ENCODE results near the gene TMEM72. TPM values are rescaled to one million over a fixed set of nuclear protein-coding genes. Genes with fewer than 3 reads are reported as not detected.

TMEM72 gene
- total and polyA plus RNA-seq, 4 donors: 0.02 to 0.33 TPM; not detected in 2

GRCh38 chr10:44913350-44914081 lies 2.4 kb downstream of the TMEM72 start:
- WGBS: 73% methylated on average over 12 of the region's 12 CpGs
- Histone ChIP-seq H3K27ac (ENCODE audit: low read depth in 1 of 2, low read length in 2 of 2) (no peak overlapping the region), H3K27me3 (ENCODE audit: control insufficient read depth in 4 of 4, insufficient read depth in 4 of 4, low read length in 3 of 4) (no peaks in the 10 kb centered on the region), H3K36me3 (ENCODE audit: control insufficient read depth in 4 of 4, insufficient read depth in 3 of 4, low read depth in 1 of 4, low read length in 3 of 4) (no peaks in the 10 kb centered on the region), H3K4me3 (ENCODE audit: low read depth in 1 of 3, low read length in 3 of 3) (no peak overlapping the region), H3K9me3 (ENCODE audit: control insufficient read depth in 4 of 4, low read length in 3 of 4) (no peaks in the 10 kb centered on the region), H3K4me1 (ENCODE audit: control insufficient read depth in 4 of 4, insufficient read depth in 4 of 4, low read length in 3 of 4) (peaks cover 3 to 12% (median 8%) of the 10 kb centered on the region in 4 donors), H3K9ac (ENCODE audit: low read depth in 1 of 2, low read length in 2 of 2) (no peak overlapping the region)
- TF ChIP-seq TAF1 (conservative IDR thresholded peaks at IDR 0.05): no peak
- TF ChIP-seq MAX (IDR thresholded peaks at IDR 0.05): no peak
- no peak for TF ChIP-seq ATF3 (IDR thresholded peaks at IDR 0.05)
- TF ChIP-seq ZBTB33 (IDR thresholded peaks at IDR 0.05): no peak
- TF ChIP-seq HNF4G (IDR thresholded peaks at IDR 0.05): no peak
- no peak for TF ChIP-seq CTCF (IDR thresholded peaks at IDR 0.05; ENCODE audit: low read depth, low read length, missing input control)
- no peak for TF ChIP-seq NR2F2 (IDR thresholded peaks at IDR 0.05)
- TF ChIP-seq YY1 (IDR thresholded peaks at IDR 0.05): no peak
- TF ChIP-seq RXRA (IDR thresholded peaks at IDR 0.05): no peak
- no peak for TF ChIP-seq GABPA (IDR thresholded peaks at IDR 0.05 in 1 of 2, conservative IDR thresholded peaks at IDR 0.05 in 1 of 2)
- DNase-seq (ENCODE audit: low spot score): no peak

GRCh38 chr10:44914891-44915290 lies 3.8 kb downstream of the TMEM72 start:
- Histone ChIP-seq H3K27ac (ENCODE audit: low read depth in 1 of 2, low read length in 2 of 2) (no peak overlapping the region), H3K4me1 (ENCODE audit: control insufficient read depth in 4 of 4, insufficient read depth in 4 of 4, low read length in 3 of 4) (peaks cover 3 to 12% (median 8%) of the 10 kb centered on the region in 4 donors), H3K4me3 (ENCODE audit: low read depth in 1 of 3, low read length in 3 of 3) (no peak overlapping the region), H3K9ac (ENCODE audit: low read depth in 1 of 2, low read length in 2 of 2) (no peak overlapping the region), H3K9me3 (ENCODE audit: control insufficient read depth in 4 of 4, low read length in 3 of 4) (no peaks in the 10 kb centered on the region), H3K27me3 (ENCODE audit: control insufficient read depth in 4 of 4, insufficient read depth in 4 of 4, low read length in 3 of 4) (no peaks in the 10 kb centered on the region), H3K36me3 (ENCODE audit: control insufficient read depth in 4 of 4, insufficient read depth in 3 of 4, low read depth in 1 of 4, low read length in 3 of 4) (no peaks in the 10 kb centered on the region)
- WGBS: 88% methylated on average over 2 of the region's 2 CpGs
- DNase-seq (ENCODE audit: low spot score): no peak
- no peak for TF ChIP-seq FOXA2 (IDR thresholded peaks at IDR 0.05)
- no peak for TF ChIP-seq YY1 (IDR thresholded peaks at IDR 0.05)
- TF ChIP-seq GABPA (IDR thresholded peaks at IDR 0.05 in 1 of 2, conservative IDR thresholded peaks at IDR 0.05 in 1 of 2): no peak
- TF ChIP-seq HNF4A (conservative IDR thresholded peaks at IDR 0.05): no peak
- no peak for TF ChIP-seq EGR1 (IDR thresholded peaks at IDR 0.05; ENCODE audit: low read depth in 2 of 2)
- TF ChIP-seq SP1 (IDR thresholded peaks at IDR 0.05): no peak
- TF ChIP-seq MAX (IDR thresholded peaks at IDR 0.05): no peak
- TF ChIP-seq CTCF (IDR thresholded peaks at IDR 0.05; ENCODE audit: low read depth, low read length, missing input control): no peak
- no peak for TF ChIP-seq JUND (IDR thresholded peaks at IDR 0.05)
- TF ChIP-seq FOXA1 (IDR thresholded peaks at IDR 0.05): no peak
- TF ChIP-seq ATF3 (IDR thresholded peaks at IDR 0.05): no peak
- TF ChIP-seq TAF1 (conservative IDR thresholded peaks at IDR 0.05): no peak
- TF ChIP-seq REST (IDR thresholded peaks at IDR 0.05): no peak
- TF ChIP-seq HNF4G (IDR thresholded peaks at IDR 0.05): no peak
- TF ChIP-seq ZBTB33 (IDR thresholded peaks at IDR 0.05): no peak
- TF ChIP-seq RXRA (IDR thresholded peaks at IDR 0.05): no peak
- TF ChIP-seq NR2F2 (IDR thresholded peaks at IDR 0.05): no peak
